HEK293T (cell line): ENCODE measurements around the gene IGF1R.

Experiments
- CTCF ChIA-PET: fragments of 350-600 bp; formaldehyde crosslinking; extraction: SDS; loops from one replicate; lab custom pipeline; 2021; ENCODE audit warnings: antibody characterized with exemption, inconsistent platforms; lab: Yijun Ruan, JAX
- POLR2A ChIA-PET: fragments of 350-600 bp; formaldehyde crosslinking; extraction: SDS; loops from one replicate; lab custom pipeline; 2020; ENCODE audit warnings: antibody characterized with exemption, inconsistent platforms; lab: Yijun Ruan, JAX
- DNase-seq: peaks from one replicate; pipeline ENCODE4 v3.0.0; 2012; ENCODE audit warnings: mixed read lengths; ENCODE audit errors: extremely low spot score
- ARNT ChIP-seq: fragments of 450-650 bp; IDR thresholded peaks from 2 replicates; pipeline ENCODE4 v1.6.1; 2017; ENCODE audit warnings: mild to moderate bottlenecking
- BHLHE40 ChIP-seq: fragments of 450-650 bp; IDR thresholded peaks from 2 replicates; pipeline ENCODE4 v1.6.1; 2016; ENCODE audit warnings: mild to moderate bottlenecking, moderate library complexity, borderline replicate concordance
- CTBP1 ChIP-seq: fragments of 450-650 bp; IDR thresholded peaks from 2 replicates; pipeline ENCODE4 v1.6.1; 2016; ENCODE audit warnings: borderline replicate concordance
- ELF4 ChIP-seq: fragments of 450-650 bp; IDR thresholded peaks from 2 replicates; pipeline ENCODE4 v1.6.1; 2017; ENCODE audit warnings: antibody characterized with exemption
- FOXA1 ChIP-seq: fragments of 450-650 bp; IDR thresholded peaks from 2 replicates; pipeline ENCODE4 v1.6.1; 2016; ENCODE audit warnings: mild to moderate bottlenecking
- FOXK2 ChIP-seq: fragments of 450-650 bp; IDR thresholded peaks from 2 replicates; pipeline ENCODE4 v1.6.1; 2016; ENCODE audit warnings: mild to moderate bottlenecking
- FOXM1 ChIP-seq: fragments of 450-650 bp; IDR thresholded peaks from 2 replicates; pipeline ENCODE4 v1.6.1; 2017; ENCODE audit warnings: mild to moderate bottlenecking, borderline replicate concordance
- HDGF ChIP-seq: fragments of 450-650 bp; IDR thresholded peaks from 2 replicates; pipeline ENCODE4 v1.6.1; 2017; ENCODE audit warnings: antibody characterized with exemption, borderline replicate concordance
- L3MBTL2 ChIP-seq: fragments of 450-650 bp; conservative IDR thresholded peaks from 2 replicates; pipeline ENCODE4 v1.6.1; 2016; ENCODE audit warnings: mild to moderate bottlenecking
- LEF1 ChIP-seq: fragments of 450-650 bp; IDR thresholded peaks from 2 replicates; pipeline ENCODE4 v1.6.1; 2017; ENCODE audit warnings: mild to moderate bottlenecking, borderline replicate concordance
- NFRKB ChIP-seq: fragments of 450-650 bp; IDR thresholded peaks from 2 replicates; pipeline ENCODE4 v1.6.1; 2016; ENCODE audit warnings: mild to moderate bottlenecking, moderate library complexity
- SP1 ChIP-seq: fragments of 450-650 bp; IDR thresholded peaks from 2 replicates; pipeline ENCODE4 v1.6.1; 2017
- SUZ12 ChIP-seq: fragments of 450-650 bp; IDR thresholded peaks from 2 replicates; pipeline ENCODE4 v1.6.1; 2016; ENCODE audit warnings: mild to moderate bottlenecking
- TARDBP ChIP-seq: fragments of 450-650 bp; IDR thresholded peaks from 2 replicates; pipeline ENCODE4 v1.6.1; 2016
- ZNF384 ChIP-seq: fragments of 450-650 bp; IDR thresholded peaks from 2 replicates; pipeline ENCODE4 v1.6.1; 2016
- TF ChIP-seq, protein P1 (sequence below): fragments of 450-650 bp; IDR thresholded peaks from 2 replicates; pipeline ENCODE4 v1.6.1; 2016

IGF1R gene

GRCh38 chr15:98715401-98715800 lies 67.1 kb downstream of the IGF1R start:
- TF ChIP-seq FOXM1, result no peak
- no peak for TF ChIP-seq ZNF384
- TF ChIP-seq LEF1, result no peak
- no peak for TF ChIP-seq SUZ12
- TF ChIP-seq ELF4, result no peak
- no peak for TF ChIP-seq FOXK2
- no peak for TF ChIP-seq SP1
- TF ChIP-seq HDGF, result no peak
- TF ChIP-seq NFRKB, result no peak
- TF ChIP-seq, protein P1, sequence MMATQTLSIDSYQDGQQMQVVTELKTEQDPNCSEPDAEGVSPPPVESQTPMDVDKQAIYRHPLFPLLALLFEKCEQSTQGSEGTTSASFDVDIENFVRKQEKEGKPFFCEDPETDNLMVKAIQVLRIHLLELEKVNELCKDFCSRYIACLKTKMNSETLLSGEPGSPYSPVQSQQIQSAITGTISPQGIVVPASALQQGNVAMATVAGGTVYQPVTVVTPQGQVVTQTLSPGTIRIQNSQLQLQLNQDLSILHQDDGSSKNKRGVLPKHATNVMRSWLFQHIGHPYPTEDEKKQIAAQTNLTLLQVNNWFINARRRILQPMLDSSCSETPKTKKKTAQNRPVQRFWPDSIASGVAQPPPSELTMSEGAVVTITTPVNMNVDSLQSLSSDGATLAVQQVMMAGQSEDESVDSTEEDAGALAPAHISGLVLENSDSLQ, result no peak
- TF ChIP-seq BHLHE40, result no peak
- TF ChIP-seq TARDBP, result no peak
- TF ChIP-seq ARNT, result no peak
- TF ChIP-seq FOXA1, result no peak
- no peak for TF ChIP-seq CTBP1
- TF ChIP-seq L3MBTL2, result no peak
- ChIA-PET CTCF (no interaction called here), POLR2A (no interaction called here)
- no peak for DNase-seq

- POLR2A ChIA-PET, result no interaction called here
- no peak for DNase-seq
- TF ChIP-seq SUZ12 (no peak), FOXK2 (no peak), ELF4 (no peak), FOXM1 (no peak), NFRKB (no peak), HDGF (no peak)
- TF ChIP-seq, protein P1, result no peak
- CTCF ChIA-PET, result no interaction called here
Measured at GRCh38 chr15:98715890-98716443, 67.6 kb downstream of the IGF1R start.

GRCh38 chr15:98717371-98717770 lies 69.0 kb downstream of the IGF1R start:
- POLR2A ChIA-PET, result no interaction called here

DNA sequence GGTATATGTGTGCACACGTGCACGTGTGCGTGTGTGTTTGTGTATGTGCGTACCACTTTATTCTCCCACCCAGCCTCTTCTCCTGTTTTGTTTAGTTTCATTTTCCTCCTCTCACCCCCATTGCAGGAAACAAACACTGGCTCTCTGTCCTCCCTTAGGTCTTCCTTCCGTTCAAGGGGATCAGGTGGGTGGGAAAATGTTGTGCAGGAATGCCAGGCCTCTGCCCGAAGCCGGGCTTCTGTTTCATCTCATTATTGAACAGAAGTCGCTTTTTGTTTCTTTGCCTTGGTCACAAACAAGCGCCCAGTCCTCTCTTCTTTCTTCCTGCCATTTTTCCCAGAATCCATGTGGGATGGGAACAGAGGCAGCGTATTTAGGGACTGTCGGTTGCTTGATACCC lies 69.6 kb downstream of the IGF1R start:
- CTCF ChIA-PET, result interaction anchor here (0.6 kb wide), 1 partner anchor 9 kb away, joined by 3 read pairs; no protein-coding TSS in a partner anchor
- no peak for DNase-seq
- POLR2A ChIA-PET, result no interaction called here
- TF ChIP-seq, protein P1, result no peak

More at GRCh38 chr15:98717371-98717770, 69.0 kb downstream of the IGF1R start:
- TF ChIP-seq ARNT (no peak), ELF4 (no peak), FOXA1 (no peak), NFRKB (no peak), FOXM1 (no peak), CTBP1 (no peak), FOXK2 (no peak), ZNF384 (no peak), L3MBTL2 (no peak), LEF1 (no peak), HDGF (no peak), SP1 (no peak), SUZ12 (no peak), TARDBP (no peak), BHLHE40 (no peak)
- TF ChIP-seq, protein P1, result no peak
- CTCF ChIA-PET, result interaction anchor here (0.6 kb wide), 1 partner anchor 126 kb away, joined by 5 read pairs; no protein-coding TSS in a partner anchor
- DNase-seq, result no peak

GRCh38 chr15:98718426-98719136 lies 70.2 kb downstream of the IGF1R start:
- ChIA-PET CTCF (interaction anchor here (0.6 to 1.4 kb wide), 2 partner anchors 8 to 14 kb away, joined by 3 to 4 read pairs; no protein-coding TSS in a partner anchor), POLR2A (interaction anchor here (1.1 kb wide), 1 partner anchor 9 kb away, joined by 3 read pairs; no protein-coding TSS in a partner anchor)
- TF ChIP-seq, protein P1, result no peak
- TF ChIP-seq ELF4 (no peak), NFRKB (no peak), BHLHE40 (no peak), CTBP1 (no peak), L3MBTL2 (no peak), FOXM1 (no peak), SP1 (no peak), SUZ12 (no peak)
- no peak for DNase-seq
